Parathyroid adenoma (tissue), 2 donors: ENCODE data around the gene OR2D2.

ENCODE experiments used
- H2AFZ ChIP-seq: fragments of 300-600 bp; sonication (generic); one replicate; pipeline ENCODE4 v1.7.0; 2017; ENCODE audit warnings: antibody characterized with exemption, mild to moderate bottlenecking
- H3K27ac ChIP-seq: fragments of 300-600 bp; sonication (generic); one replicate; pipeline ENCODE4 v1.7.0; 2017
- H3K27me3 ChIP-seq: fragments of 300-600 bp; sonication (generic); one replicate; pipeline ENCODE4 v1.7.0; 2017; ENCODE audit warnings: low read length; ENCODE audit not compliant: control insufficient read depth, insufficient read depth
- H3K36me3 ChIP-seq: fragments of 300-600 bp; sonication (generic); one replicate; pipeline ENCODE4 v1.7.0; 2017; ENCODE audit warnings: low read length; ENCODE audit not compliant: control insufficient read depth, insufficient read depth
- H3K4me1 ChIP-seq: fragments of 300-600 bp; sonication (generic); one replicate; pipeline ENCODE4 v1.7.0; 2017; ENCODE audit warnings: control low read depth
- H3K4me2 ChIP-seq: fragments of 300-600 bp; sonication (generic); one replicate; pipeline ENCODE4 v1.7.0; 2017; ENCODE audit warnings: low read length
- H3K4me3 ChIP-seq: fragments of 300-600 bp; sonication (generic); one replicate; pipeline ENCODE4 v1.7.0; 2017; ENCODE audit warnings: low read depth, low read length
- H3K79me2 ChIP-seq: fragments of 300-600 bp; sonication (generic); one replicate; pipeline ENCODE4 v1.7.0; 2017; ENCODE audit warnings: control low read depth
- H3K9ac ChIP-seq: fragments of 300-600 bp; sonication (generic); one replicate; pipeline ENCODE4 v1.7.0; 2017; ENCODE audit warnings: mild to moderate bottlenecking
- H3K9me3 ChIP-seq: fragments of 300-600 bp; sonication (generic); one replicate; pipeline ENCODE4 v1.7.0; 2017; ENCODE audit warnings: low read length; ENCODE audit not compliant: control insufficient read depth
- TF ChIP-seq, protein P1 (sequence below): fragments of 300-600 bp; sonication (generic); IDR thresholded peaks from one replicate; pipeline ENCODE4 v1.7.0; 2017; ENCODE audit warnings: antibody characterized with exemption, mild to moderate bottlenecking
- donor health status: primary hyperparathyroidism.

The OR2D2 gene

DNA sequence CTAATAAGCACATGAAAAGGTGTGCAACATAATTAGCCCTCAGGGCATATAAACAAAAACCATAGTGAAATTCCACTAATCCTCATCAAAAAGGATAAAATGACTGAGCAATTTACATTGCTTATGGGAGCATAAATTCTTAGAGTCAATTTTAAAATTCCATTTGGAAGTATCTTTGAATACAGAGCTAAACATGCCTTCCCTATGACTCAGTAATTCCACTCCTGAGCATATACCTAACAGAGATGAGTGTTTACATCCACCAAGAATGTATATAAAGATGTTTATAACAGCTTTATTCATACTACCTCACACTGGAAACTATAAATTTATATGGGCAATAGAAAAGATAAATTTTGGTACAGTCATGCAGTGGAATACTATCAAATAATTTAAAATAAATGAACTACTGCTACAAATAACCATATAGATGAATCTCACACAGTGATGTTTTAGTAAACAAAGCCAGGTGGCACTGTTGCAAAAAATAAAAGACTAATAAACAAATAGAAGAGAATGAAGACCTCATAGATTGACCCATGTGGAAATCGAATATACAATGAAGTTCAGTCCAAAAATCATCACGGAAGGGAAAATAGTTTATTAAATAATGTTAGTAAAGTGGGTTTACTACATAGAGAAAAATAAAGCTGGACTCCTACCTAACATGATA lies 8.2 kb upstream of the OR2D2 start:
- H3K27me3 ChIP-seq, result no peaks in the 10 kb centered on the region
- no peak overlapping the region for H3K27ac ChIP-seq
- H3K4me3 ChIP-seq, result no peak overlapping the region
- no peak overlapping the region for H3K4me2 ChIP-seq
- H2AFZ ChIP-seq, result no peak overlapping the region
- H3K9ac ChIP-seq, result no peak overlapping the region
- no peaks in the 10 kb centered on the region for H3K79me2 ChIP-seq
- no peaks in the 10 kb centered on the region for H3K4me1 ChIP-seq
- H3K36me3 ChIP-seq, result no peaks in the 10 kb centered on the region
- TF ChIP-seq, protein P1, sequence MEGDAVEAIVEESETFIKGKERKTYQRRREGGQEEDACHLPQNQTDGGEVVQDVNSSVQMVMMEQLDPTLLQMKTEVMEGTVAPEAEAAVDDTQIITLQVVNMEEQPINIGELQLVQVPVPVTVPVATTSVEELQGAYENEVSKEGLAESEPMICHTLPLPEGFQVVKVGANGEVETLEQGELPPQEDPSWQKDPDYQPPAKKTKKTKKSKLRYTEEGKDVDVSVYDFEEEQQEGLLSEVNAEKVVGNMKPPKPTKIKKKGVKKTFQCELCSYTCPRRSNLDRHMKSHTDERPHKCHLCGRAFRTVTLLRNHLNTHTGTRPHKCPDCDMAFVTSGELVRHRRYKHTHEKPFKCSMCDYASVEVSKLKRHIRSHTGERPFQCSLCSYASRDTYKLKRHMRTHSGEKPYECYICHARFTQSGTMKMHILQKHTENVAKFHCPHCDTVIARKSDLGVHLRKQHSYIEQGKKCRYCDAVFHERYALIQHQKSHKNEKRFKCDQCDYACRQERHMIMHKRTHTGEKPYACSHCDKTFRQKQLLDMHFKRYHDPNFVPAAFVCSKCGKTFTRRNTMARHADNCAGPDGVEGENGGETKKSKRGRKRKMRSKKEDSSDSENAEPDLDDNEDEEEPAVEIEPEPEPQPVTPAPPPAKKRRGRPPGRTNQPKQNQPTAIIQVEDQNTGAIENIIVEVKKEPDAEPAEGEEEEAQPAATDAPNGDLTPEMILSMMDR, result no peak
- H3K9me3 ChIP-seq, result no peaks in the 10 kb centered on the region

GRCh38 chr11:6898911-6899310 lies 6.6 kb upstream of the OR2D2 start:
- H3K27me3 ChIP-seq, result no peaks in the 10 kb centered on the region
- TF ChIP-seq, protein P1, result no peak
- H3K9me3 ChIP-seq, result no peaks in the 10 kb centered on the region
- H3K4me2 ChIP-seq, result no peak overlapping the region
- no peak overlapping the region for H3K9ac ChIP-seq
- H3K36me3 ChIP-seq, result no peaks in the 10 kb centered on the region
- no peak overlapping the region for H3K27ac ChIP-seq
- no peak overlapping the region for H2AFZ ChIP-seq
- H3K79me2 ChIP-seq, result no peaks in the 10 kb centered on the region
- H3K4me3 ChIP-seq, result no peak overlapping the region
- H3K4me1 ChIP-seq, result no peaks in the 10 kb centered on the region

GRCh38 chr11:6895010-6895409 lies 2.7 kb upstream of the OR2D2 start:
- H3K4me2 ChIP-seq, result no peak overlapping the region
- no peaks in the 10 kb centered on the region for H3K36me3 ChIP-seq
- H3K27ac ChIP-seq, result no peak overlapping the region
- no peaks in the 10 kb centered on the region for H3K9me3 ChIP-seq
- TF ChIP-seq, protein P1, result no peak
- no peak overlapping the region for H2AFZ ChIP-seq
- no peaks in the 10 kb centered on the region for H3K4me1 ChIP-seq
- no peaks in the 10 kb centered on the region for H3K79me2 ChIP-seq
- no peaks in the 10 kb centered on the region for H3K27me3 ChIP-seq
- no peak overlapping the region for H3K9ac ChIP-seq
- no peak overlapping the region for H3K4me3 ChIP-seq

GRCh38 chr11:6894097-6894496 lies 1.8 kb upstream of the OR2D2 start:
- Histone ChIP-seq H3K4me1 (no peaks in the 10 kb centered on the region), H3K27me3 (no peaks in the 10 kb centered on the region), H3K36me3 (no peaks in the 10 kb centered on the region), H3K27ac (no peak overlapping the region), H2AFZ (no peak overlapping the region), H3K4me2 (no peak overlapping the region), H3K9ac (no peak overlapping the region), H3K9me3 (no peaks in the 10 kb centered on the region), H3K79me2 (no peaks in the 10 kb centered on the region), H3K4me3 (no peak overlapping the region)
- TF ChIP-seq, protein P1, result no peak

- H3K27me3 ChIP-seq, result no peaks in the 10 kb centered on the region
- H3K4me3 ChIP-seq, result no peak overlapping the region
- H2AFZ ChIP-seq, result no peak overlapping the region
- no peaks in the 10 kb centered on the region for H3K36me3 ChIP-seq
- TF ChIP-seq, protein P1, result no peak
- no peak overlapping the region for H3K9ac ChIP-seq
- H3K4me1 ChIP-seq, result no peaks in the 10 kb centered on the region
- no peaks in the 10 kb centered on the region for H3K9me3 ChIP-seq
- no peak overlapping the region for H3K27ac ChIP-seq
- H3K4me2 ChIP-seq, result no peak overlapping the region
- no peaks in the 10 kb centered on the region for H3K79me2 ChIP-seq
Measured at GRCh38 chr11:6889835-6890234, 2.5 kb downstream of the OR2D2 start.
